CD14-positive monocyte (primary cell): ENCODE data around the gene DSC3. TPM values are rescaled to one million over a fixed set of nuclear protein-coding genes. Genes with fewer than 3 reads are reported as not detected.
A peak's percentile ranks its signal among the peaks of the same experiment; 100 is the strongest.
"Not testable (repeated sequence)": the region's sequence is repeated elsewhere in the genome, so short reads cannot be mapped to it uniquely, and the experiment has no call there.

ENCODE experiments used
- DNase-seq, 3 donors: peaks; one replicate each; pipeline ENCODE4 v3.0.0-alpha.2; 2011 to 2022
- H2AFZ ChIP-seq: 2 replicates; pipeline ENCODE4 v1.6.0; 2012; ENCODE audit warnings: mild to moderate bottlenecking, low read depth, low read length, inconsistent platforms; ENCODE audit not compliant: insufficient read depth, poor library complexity, severe bottlenecking
- H3K27ac ChIP-seq, 2 donors: 1 replicate in 1 of 2; 2 replicates in 1 of 2; pipeline ENCODE4 v1.5.1; 2012 to 2013; ENCODE audit warnings: low read length in 2 of 2, control low read depth in 1 of 2, inconsistent platforms in 1 of 2, low read depth in 1 of 2, mild to moderate bottlenecking in 1 of 2
- H3K27me3 ChIP-seq, 2 donors: one replicate each; pipeline versions ENCODE4 v1.6.0 to v1.6.1; 2011 to 2013; ENCODE audit warnings: low read length in 2 of 2; ENCODE audit not compliant: control insufficient read depth in 2 of 2, insufficient read depth in 2 of 2
- H3K36me3 ChIP-seq, 2 donors: replicated peaks in 1 of 2; 1 replicate in 1 of 2; 2 replicates in 1 of 2; pipeline versions ENCODE4 v1.5.1 to v1.6.1; 2012 to 2013; ENCODE audit warnings: low read length in 2 of 2, control low read depth in 1 of 2, inconsistent platforms in 1 of 2, mild to moderate bottlenecking in 1 of 2; ENCODE audit not compliant: insufficient read depth in 2 of 2, control insufficient read depth in 1 of 2
- H3K4me1 ChIP-seq, 2 donors: 1 replicate in 1 of 2; 2 replicates in 1 of 2; pipeline versions ENCODE4 v1.5.1 to v1.6.1; 2012 to 2013; ENCODE audit warnings: low read length in 2 of 2, control low read depth in 1 of 2, inconsistent platforms in 1 of 2, mild to moderate bottlenecking in 1 of 2, moderate library complexity in 1 of 2; ENCODE audit not compliant: insufficient read depth in 2 of 2, control insufficient read depth in 1 of 2
- H3K4me2 ChIP-seq: replicated peaks from 2 replicates; pipeline ENCODE3; 2012; ENCODE audit warnings: low read length, moderate library complexity, mild to moderate bottlenecking; ENCODE audit not compliant: poor library complexity, severe bottlenecking; ENCODE audit errors: extremely low read depth
- H3K4me3 ChIP-seq, 3 experiments: fragments of 200-600 bp in 1 of 3; sonication (generic) in 1 of 3; replicated peaks in 1 of 3; 1 replicate in 2 of 3; 2 replicates in 1 of 3; pipeline ENCODE4 v1.5.1; 2011 to 2013; ENCODE audit warnings: low read length in 3 of 3, mild to moderate bottlenecking in 3 of 3, control low read depth in 2 of 3, low read depth in 2 of 3, inconsistent platforms in 1 of 3, moderate library complexity in 1 of 3
- H3K79me2 ChIP-seq: 2 replicates; pipeline ENCODE4 v1.6.0; 2012; ENCODE audit warnings: mild to moderate bottlenecking, control low read depth, inconsistent platforms, low read length, moderate library complexity; ENCODE audit not compliant: insufficient read depth
- H3K9ac ChIP-seq: 2 replicates; pipeline ENCODE4 v1.6.0; 2017; ENCODE audit warnings: low read length, mild to moderate bottlenecking; ENCODE audit not compliant: insufficient read depth, poor library complexity, severe bottlenecking
- H3K9me3 ChIP-seq, 2 donors: replicated peaks in 1 of 2; 1 replicate in 1 of 2; 2 replicates in 1 of 2; pipeline versions ENCODE4 v1.5.1 to v1.6.1; 2012 to 2013; ENCODE audit warnings: low read length in 2 of 2, control low read depth in 1 of 2; ENCODE audit not compliant: control insufficient read depth in 1 of 2, insufficient read depth in 1 of 2
- H4K20me1 ChIP-seq: 2 replicates; pipeline ENCODE4 v1.6.0; 2012; ENCODE audit warnings: mild to moderate bottlenecking, low read length, control low read depth, moderate library complexity; ENCODE audit not compliant: insufficient read depth
- H3K27ac Mint-ChIP-seq, 7 donors: one replicate each; pipeline ENCODE4 v1.8.0; 2020; ENCODE audit warnings: mild to moderate bottlenecking in 7 of 7, mixed read lengths in 7 of 7, moderate library complexity in 6 of 7, inconsistent platforms in 2 of 7
- H3K27me3 Mint-ChIP-seq, 3 donors: one replicate each; pipeline ENCODE4 v1.8.0; 2021 to 2022; ENCODE audit warnings: low read depth in 3 of 3, mild to moderate bottlenecking in 3 of 3, mixed read lengths in 3 of 3, moderate library complexity in 3 of 3, inconsistent platforms in 1 of 3
- H3K36me3 Mint-ChIP-seq, 2 donors: one replicate each; pipeline ENCODE4 v1.8.0; 2020; ENCODE audit warnings: mixed read lengths in 2 of 2, inconsistent platforms in 1 of 2, mild to moderate bottlenecking in 1 of 2
- H3K4me1 Mint-ChIP-seq: one replicate; pipeline ENCODE4 v1.8.0; 2020; ENCODE audit warnings: mild to moderate bottlenecking, mixed read lengths
- H3K4me3 Mint-ChIP-seq, 2 donors: one replicate each; pipeline ENCODE4 v1.8.0; 2020; ENCODE audit warnings: mild to moderate bottlenecking in 2 of 2, mixed read lengths in 2 of 2, moderate library complexity in 1 of 2
- H3K9me3 Mint-ChIP-seq, 7 donors: one replicate each; pipeline ENCODE4 v1.8.0; 2020 to 2022; ENCODE audit warnings: mixed read lengths in 7 of 7, mild to moderate bottlenecking in 6 of 7, moderate library complexity in 6 of 7, inconsistent platforms in 2 of 7
- WGBS: methylation state at CpG from one replicate; pipeline ENCODE4 v1.1.5; 2013; ENCODE audit warnings: missing lambda C conversion rate; ENCODE audit not compliant: insufficient coverage; 5-methylcytosine and 5-hydroxymethylcytosine counted together
- intact Hi-C, 2 donors: fragments of 100-400 bp; cut with micrococcal nuclease; formaldehyde crosslinking; loops; one replicate each; pipeline versions ENCODE4 v1.15.0 to v1.15.1; 2023
- polyA plus RNA-seq, 3 donors: library from polyadenylated mRNA; depleted of rRNA in 1 of 3; unstranded in 2 of 3; stranded (reverse) in 1 of 3; fragments of 300-500 nt in 2 of 3; fragments of >200 nt in 1 of 3; fragmentation: Illumina TruSeq in 2 of 3; gene quantifications; 1 replicate in 2 of 3; 2 replicates in 1 of 3; pipeline ENCODE4 v1.2.3, GENCODE V29; 2012 to 2021
- TF ChIP-seq, protein P1 (sequence below): fragments of 200-600 bp; IDR thresholded peaks from one replicate; pipeline ENCODE4 v1.8.0; 2022; ENCODE audit warnings: antibody characterized with exemption, mild to moderate bottlenecking

Gene DSC3
- polyA plus RNA-seq, 3 donors: not detected

DNA sequence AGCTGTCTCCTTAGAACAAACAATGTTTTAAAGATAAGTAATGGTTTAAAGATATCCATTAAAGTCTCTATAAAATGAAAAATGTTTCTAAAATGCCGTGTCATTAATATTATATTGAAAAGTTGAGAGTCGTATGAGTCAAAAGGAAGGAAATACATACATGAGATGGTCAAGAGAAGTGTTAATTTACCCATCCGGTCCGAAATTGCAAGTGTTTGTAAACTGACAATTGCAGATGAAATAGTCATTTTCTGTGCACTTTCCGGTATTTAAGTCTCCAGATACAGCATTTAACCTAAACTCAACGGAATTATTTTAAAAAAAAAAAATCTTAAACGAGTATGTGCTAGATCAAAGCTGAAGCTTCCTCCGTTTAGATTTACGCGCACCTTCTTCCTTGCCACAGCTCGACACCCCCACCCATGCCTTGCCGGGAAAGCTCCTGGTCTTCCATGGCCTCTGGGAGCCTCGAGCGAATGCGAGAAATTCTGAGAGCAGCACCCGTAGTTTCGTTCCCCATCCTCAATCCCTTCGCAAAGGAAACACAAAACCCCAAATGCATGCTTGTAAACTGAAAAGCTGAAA is 1.8 kb downstream of the DSC3 start:
- Mint-ChIP-seq H3K4me3 (peak overlapping the region in 1 of 2 donors; percentile 90), H3K36me3 (peaks cover 6 to 8% of the 10 kb centered on the region in 2 donors), H3K27me3 (peaks cover 66 to 74% (median 69%) of the 10 kb centered on the region in 3 donors), H3K9me3 (peaks cover 0 to 29% (median 15%) of the 10 kb centered on the region in 7 donors), H3K27ac (no peak overlapping the region), H3K4me1 (peaks cover 15% of the 10 kb centered on the region)
- intact Hi-C loops: no loop called here
- no peak overlapping the region for H3K9ac ChIP-seq
- H3K79me2 ChIP-seq: no peaks in the 10 kb centered on the region
- no peak for DNase-seq
- 12% methylated on average over 8 of the region's 18 CpGs for WGBS
- H2AFZ ChIP-seq: no peak overlapping the region
- no peak overlapping the region for H3K4me3 ChIP-seq
- H3K36me3 ChIP-seq: no peaks in the 10 kb centered on the region
- TF ChIP-seq, protein P1, sequence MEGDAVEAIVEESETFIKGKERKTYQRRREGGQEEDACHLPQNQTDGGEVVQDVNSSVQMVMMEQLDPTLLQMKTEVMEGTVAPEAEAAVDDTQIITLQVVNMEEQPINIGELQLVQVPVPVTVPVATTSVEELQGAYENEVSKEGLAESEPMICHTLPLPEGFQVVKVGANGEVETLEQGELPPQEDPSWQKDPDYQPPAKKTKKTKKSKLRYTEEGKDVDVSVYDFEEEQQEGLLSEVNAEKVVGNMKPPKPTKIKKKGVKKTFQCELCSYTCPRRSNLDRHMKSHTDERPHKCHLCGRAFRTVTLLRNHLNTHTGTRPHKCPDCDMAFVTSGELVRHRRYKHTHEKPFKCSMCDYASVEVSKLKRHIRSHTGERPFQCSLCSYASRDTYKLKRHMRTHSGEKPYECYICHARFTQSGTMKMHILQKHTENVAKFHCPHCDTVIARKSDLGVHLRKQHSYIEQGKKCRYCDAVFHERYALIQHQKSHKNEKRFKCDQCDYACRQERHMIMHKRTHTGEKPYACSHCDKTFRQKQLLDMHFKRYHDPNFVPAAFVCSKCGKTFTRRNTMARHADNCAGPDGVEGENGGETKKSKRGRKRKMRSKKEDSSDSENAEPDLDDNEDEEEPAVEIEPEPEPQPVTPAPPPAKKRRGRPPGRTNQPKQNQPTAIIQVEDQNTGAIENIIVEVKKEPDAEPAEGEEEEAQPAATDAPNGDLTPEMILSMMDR: no peak
- H4K20me1 ChIP-seq: no peaks in the 10 kb centered on the region
- peaks cover 0 to 39% of the 10 kb centered on the region in 2 donors for H3K9me3 ChIP-seq
- peaks cover 4 to 12% of the 10 kb centered on the region in 2 donors for H3K4me1 ChIP-seq
- H3K27me3 ChIP-seq: peaks cover 60 to 70% of the 10 kb centered on the region in 2 donors
- no peak overlapping the region for H3K4me2 ChIP-seq
- H3K27ac ChIP-seq: no peak overlapping the region

DNA sequence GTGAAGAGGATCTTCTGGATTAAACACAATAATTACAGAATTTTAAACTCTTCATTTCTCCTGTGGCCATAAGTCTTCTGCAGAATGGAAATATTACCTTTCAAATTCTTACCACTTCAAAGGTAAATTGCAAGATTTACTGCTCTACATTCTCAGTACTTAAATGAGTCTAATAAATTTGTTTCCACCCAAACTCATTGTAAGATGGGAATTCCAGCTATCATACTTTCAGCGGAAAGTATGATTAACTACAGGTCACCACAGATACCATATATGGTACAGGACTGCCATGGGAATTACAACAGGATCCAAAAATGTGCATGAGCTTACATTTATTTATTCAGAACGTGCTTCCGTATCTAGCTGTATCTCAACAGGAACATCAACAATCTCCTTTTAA is 3.1 kb downstream of the DSC3 start:
- H3K4me3 Mint-ChIP-seq: no peak overlapping the region
- peaks cover 15% of the 10 kb centered on the region for H3K4me1 Mint-ChIP-seq
- H3K27ac Mint-ChIP-seq: no peak overlapping the region
- Histone ChIP-seq H2AFZ (no peak overlapping the region), H3K36me3 (no peaks in the 10 kb centered on the region), H3K9ac (no peak overlapping the region), H3K27me3 (peaks cover 52 to 59% of the 10 kb centered on the region in 2 donors), H3K27ac (no peak overlapping the region), H3K79me2 (no peaks in the 10 kb centered on the region), H4K20me1 (no peaks in the 10 kb centered on the region), H3K9me3 (peaks cover 0 to 39% of the 10 kb centered on the region in 2 donors), H3K4me3 (no peak overlapping the region), H3K4me2 (no peak overlapping the region), H3K4me1 (peaks cover 4 to 12% of the 10 kb centered on the region in 2 donors)
- intact Hi-C loops: no loop called here
- peaks cover 55 to 66% (median 63%) of the 10 kb centered on the region in 3 donors for H3K27me3 Mint-ChIP-seq
- no CpG with 5 or more reads among the region's 3 CpGs for WGBS
- TF ChIP-seq, protein P1: no peak
- H3K9me3 Mint-ChIP-seq: peaks cover 0 to 29% (median 15%) of the 10 kb centered on the region in 7 donors
- peaks cover 6 to 8% of the 10 kb centered on the region in 2 donors for H3K36me3 Mint-ChIP-seq
- no peak for DNase-seq

DNA sequence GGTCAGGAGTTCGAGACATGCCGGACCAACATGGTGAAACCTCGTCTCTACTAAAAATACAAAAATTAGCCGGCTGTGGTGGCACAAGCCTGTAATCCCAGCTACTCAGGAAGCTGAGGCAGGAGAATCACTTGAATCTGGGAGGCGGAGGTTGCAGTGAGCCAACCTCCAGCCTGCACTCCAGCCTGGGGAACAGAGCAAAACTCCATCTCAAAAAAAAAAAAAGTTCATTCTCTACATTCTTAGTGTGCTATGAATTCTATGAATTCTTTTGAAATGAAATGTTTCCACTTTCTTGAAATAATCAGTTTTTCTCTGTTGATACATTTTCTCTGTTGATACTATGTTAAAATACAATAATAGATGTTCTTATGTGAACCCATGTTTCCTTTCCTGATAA is 4.9 kb downstream of the DSC3 start:
- 88% methylated on average over 4 of the region's 5 CpGs for WGBS
- H3K4me3 Mint-ChIP-seq: peak overlapping the region in 1 of 2 donors; percentile 42
- H3K4me3 ChIP-seq, H3K79me2 ChIP-seq, H3K36me3 Mint-ChIP-seq, H4K20me1 ChIP-seq, H3K4me1 ChIP-seq, H3K27ac ChIP-seq, H3K9ac ChIP-seq, DNase-seq, H3K36me3 ChIP-seq, H3K27ac Mint-ChIP-seq, H2AFZ ChIP-seq, intact Hi-C loops, H3K4me2 ChIP-seq: not testable (repeated sequence)
- peaks cover 40 to 54% (median 45%) of the 10 kb centered on the region in 3 donors for H3K27me3 Mint-ChIP-seq
- H3K9me3 Mint-ChIP-seq: peaks cover 0 to 18% (median 13%) of the 10 kb centered on the region in 7 donors
- H3K9me3 ChIP-seq: peaks cover 0 to 22% of the 10 kb centered on the region in 2 donors
- H3K27me3 ChIP-seq: peaks cover 35 to 42% of the 10 kb centered on the region in 2 donors
- H3K4me1 Mint-ChIP-seq: peaks cover 15% of the 10 kb centered on the region
